ENCODE data around the gene PHEX.

Gene PHEX

GRCh38 chrX:22203186-22203585 lies 171.1 kb downstream of the PHEX start:
- TF ChIP-seq TAF1 (IDR thresholded peaks at IDR 0.05; ENCODE audit: borderline replicate concordance, insufficient read depth, low read length) (no peak), SIN3A (IDR thresholded peaks at IDR 0.05; ENCODE audit: borderline replicate concordance, insufficient read depth, low read length) (no peak), POLR2AphosphoS5 (IDR thresholded peaks at IDR 0.05; ENCODE audit: low read depth, low read length) (no peak), REST (IDR thresholded peaks at IDR 0.05; ENCODE audit: insufficient read depth in 1 of 2, low read depth in 2 of 2, low read length in 2 of 2) (no peak), FOXP2 (optimal IDR thresholded peaks at IDR 0.05; ENCODE audit: borderline replicate concordance, extremely low read depth, extremely low read length, insufficient read depth) (no peak)

- TF ChIP-seq POLR2AphosphoS5 (IDR thresholded peaks at IDR 0.05; ENCODE audit: low read depth, low read length): no peak
- no peak for TF ChIP-seq REST (IDR thresholded peaks at IDR 0.05; ENCODE audit: insufficient read depth in 1 of 2, low read depth in 2 of 2, low read length in 2 of 2)
- TF ChIP-seq SIN3A (IDR thresholded peaks at IDR 0.05; ENCODE audit: borderline replicate concordance, insufficient read depth, low read length): no peak
- no peak for TF ChIP-seq TAF1 (IDR thresholded peaks at IDR 0.05; ENCODE audit: borderline replicate concordance, insufficient read depth, low read length)
- TF ChIP-seq FOXP2 (optimal IDR thresholded peaks at IDR 0.05; ENCODE audit: borderline replicate concordance, extremely low read depth, extremely low read length, insufficient read depth): no peak
Measured at GRCh38 chrX:22206781-22207180, 174.7 kb downstream of the PHEX start.

GRCh38 chrX:22220941-22221340 lies 188.8 kb downstream of the PHEX start:
- no peak for TF ChIP-seq POLR2AphosphoS5 (IDR thresholded peaks at IDR 0.05; ENCODE audit: low read depth, low read length)
- no peak for TF ChIP-seq SIN3A (IDR thresholded peaks at IDR 0.05; ENCODE audit: borderline replicate concordance, insufficient read depth, low read length)
- TF ChIP-seq FOXP2 (optimal IDR thresholded peaks at IDR 0.05; ENCODE audit: borderline replicate concordance, extremely low read depth, extremely low read length, insufficient read depth): no peak
- TF ChIP-seq TAF1 (IDR thresholded peaks at IDR 0.05; ENCODE audit: borderline replicate concordance, insufficient read depth, low read length): no peak

GRCh38 chrX:22234380-22234779 lies 202.3 kb downstream of the PHEX start:
- no peak for TF ChIP-seq TAF1 (IDR thresholded peaks at IDR 0.05; ENCODE audit: borderline replicate concordance, insufficient read depth, low read length)
- no peak for TF ChIP-seq REST (IDR thresholded peaks at IDR 0.05; ENCODE audit: insufficient read depth in 1 of 2, low read depth in 2 of 2, low read length in 2 of 2)
- no peak for TF ChIP-seq SIN3A (IDR thresholded peaks at IDR 0.05; ENCODE audit: borderline replicate concordance, insufficient read depth, low read length)
- no peak for TF ChIP-seq POLR2AphosphoS5 (IDR thresholded peaks at IDR 0.05; ENCODE audit: low read depth, low read length)
- TF ChIP-seq FOXP2 (optimal IDR thresholded peaks at IDR 0.05; ENCODE audit: borderline replicate concordance, extremely low read depth, extremely low read length, insufficient read depth): no peak

- no peak for TF ChIP-seq POLR2AphosphoS5 (IDR thresholded peaks at IDR 0.05; ENCODE audit: low read depth, low read length)
Measured at GRCh38 chrX:22237479-22237878, 205.4 kb downstream of the PHEX start.

- no peak for TF ChIP-seq POLR2AphosphoS5 (IDR thresholded peaks at IDR 0.05; ENCODE audit: low read depth, low read length)
- no peak for TF ChIP-seq FOXP2 (optimal IDR thresholded peaks at IDR 0.05; ENCODE audit: borderline replicate concordance, extremely low read depth, extremely low read length, insufficient read depth)
- TF ChIP-seq SIN3A (IDR thresholded peaks at IDR 0.05; ENCODE audit: borderline replicate concordance, insufficient read depth, low read length): no peak
- no peak for TF ChIP-seq TAF1 (IDR thresholded peaks at IDR 0.05; ENCODE audit: borderline replicate concordance, insufficient read depth, low read length)
- TF ChIP-seq REST (IDR thresholded peaks at IDR 0.05; ENCODE audit: insufficient read depth in 1 of 2, low read depth in 2 of 2, low read length in 2 of 2): no peak
Measured at GRCh38 chrX:22246620-22247019, 214.5 kb downstream of the PHEX start.
